Left lobe of liver (tissue), 2 donors: ENCODE measurements around the gene PARD3. TPM values are rescaled to one million over a fixed set of nuclear protein-coding genes. Genes with fewer than 3 reads are reported as not detected.
"Not testable (repeated sequence)": the region's sequence is repeated elsewhere in the genome, so short reads cannot be mapped to it uniquely, and the experiment has no call there.

ENCODE experiments used
- ATAC-seq: fragments of 200-7000 bp; cut with Tn5 transposase; one replicate; pipeline ENCODE4 v1.9.1; 2020; ENCODE audit warnings: mild to moderate bottlenecking, moderate library complexity
- DNase-seq: peaks from one replicate; pipeline ENCODE4 v3.0.0-alpha.2; 2020; ENCODE audit warnings: low spot score
- total RNA-seq: library from RNA; stranded (reverse); gene quantifications from one replicate; pipeline ENCODE4 v1.2.1, GENCODE V29; 2021
- donor health status: DM: no; HTN: no; CAD: no; lungs with moderate emphysema.
- donor health status: DM: no; HTN: yes; CAD: no.

The PARD3 gene
- total RNA-seq, 1 donor from 2014 or later, result 19.1 TPM

DNA sequence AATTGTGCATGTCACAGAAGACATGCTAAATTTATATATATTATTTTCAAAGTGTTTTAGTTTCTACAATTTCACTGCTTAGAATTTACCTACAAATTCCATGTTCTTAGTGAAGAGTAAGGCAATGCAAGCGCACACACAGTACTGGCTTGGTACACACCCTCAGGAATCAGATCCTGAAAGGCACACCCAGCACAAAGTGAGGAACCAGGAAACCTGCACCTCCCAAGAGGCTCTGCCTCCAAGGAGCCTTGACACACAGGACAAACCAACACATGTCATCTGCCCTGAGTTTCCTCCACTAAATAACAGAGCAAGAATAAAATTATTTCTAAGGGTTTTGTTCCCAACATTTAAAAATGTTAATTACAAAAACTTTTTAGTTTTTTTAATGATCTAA is 156.2 kb downstream of the PARD3 start:
- DNase-seq (no peak), ATAC-seq (no peak)

DNA sequence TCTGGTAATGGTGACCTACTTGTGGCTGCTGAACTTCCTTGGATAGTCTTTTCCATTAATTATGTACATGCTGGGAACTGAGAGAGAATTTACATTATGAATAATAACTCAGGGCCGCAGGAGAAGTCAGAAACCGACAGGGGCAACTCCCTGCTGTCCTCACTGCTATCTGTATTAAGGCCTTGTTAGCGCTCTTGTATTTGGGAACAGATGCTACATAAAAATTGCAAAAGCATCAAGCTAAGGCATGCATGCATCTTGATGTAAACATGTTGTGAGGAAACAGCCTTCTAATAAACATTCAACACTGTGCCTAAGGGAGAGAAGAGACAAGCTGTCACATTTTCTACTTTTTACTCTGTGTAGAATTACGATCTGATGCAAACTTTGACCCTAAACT is 158.4 kb downstream of the PARD3 start:
- ATAC-seq (no peak), DNase-seq (no peak)

DNA sequence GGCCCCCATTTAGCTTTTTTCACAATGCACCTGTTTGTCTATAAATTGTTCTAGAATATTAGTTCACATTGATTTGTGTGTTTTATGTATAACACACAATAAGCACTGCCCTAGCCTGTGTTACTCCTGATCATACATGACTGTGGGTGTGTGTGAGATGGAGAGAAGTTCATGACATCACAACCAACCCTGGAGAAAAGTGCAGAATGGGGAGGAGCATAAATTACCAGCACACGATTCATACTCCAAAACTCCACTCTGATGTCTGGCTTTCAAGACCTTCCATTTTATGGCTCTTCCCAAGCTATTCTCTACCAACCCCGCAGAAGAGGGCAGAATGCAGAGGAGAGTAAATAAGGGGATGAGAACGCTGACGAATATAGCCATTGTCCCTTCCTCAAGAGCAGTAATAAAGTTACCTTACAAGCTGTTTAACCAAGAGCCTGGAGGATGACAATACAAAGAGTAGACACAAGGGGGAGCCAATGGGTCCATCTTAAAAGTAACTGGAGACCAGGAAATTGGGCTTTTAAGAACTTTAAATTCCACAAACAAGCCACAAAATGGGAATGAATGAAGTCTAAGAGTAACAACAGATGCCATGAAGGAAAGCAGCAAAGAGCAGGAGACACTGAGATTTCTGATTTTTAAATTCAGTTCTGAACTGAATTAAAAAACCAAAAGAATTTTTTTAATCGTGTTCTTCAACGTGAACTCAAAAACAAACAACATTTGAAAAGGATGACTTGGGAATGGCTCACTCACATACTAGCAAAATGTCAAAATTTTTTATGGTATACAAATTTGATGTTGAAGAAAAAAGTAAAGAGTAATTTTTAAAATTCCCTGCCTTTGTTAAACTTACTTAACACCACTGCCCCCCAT is 159.6 kb downstream of the PARD3 start:
- ATAC-seq (peak; percentile 75), DNase-seq (no peak)

DNA sequence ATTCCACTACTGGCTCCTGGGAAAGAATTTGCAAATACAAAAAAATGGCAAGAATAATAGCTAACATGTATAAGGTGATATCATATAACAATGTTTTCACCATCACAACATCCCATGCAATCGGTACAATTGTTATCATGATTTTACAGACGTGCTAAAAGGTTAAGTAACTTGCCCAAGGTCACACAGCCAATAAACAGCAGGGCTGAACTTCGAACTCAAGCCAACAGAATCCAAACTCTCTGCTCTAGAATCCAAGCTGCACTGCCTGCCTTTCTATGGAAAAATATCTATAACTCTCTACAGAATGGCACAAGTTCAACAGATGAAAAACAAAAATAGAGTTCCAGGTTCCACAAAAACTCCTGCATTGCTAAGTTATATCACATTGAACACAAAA is 160.9 kb downstream of the PARD3 start:
- ATAC-seq, result peak; percentile 52
- DNase-seq, result no peak

DNA sequence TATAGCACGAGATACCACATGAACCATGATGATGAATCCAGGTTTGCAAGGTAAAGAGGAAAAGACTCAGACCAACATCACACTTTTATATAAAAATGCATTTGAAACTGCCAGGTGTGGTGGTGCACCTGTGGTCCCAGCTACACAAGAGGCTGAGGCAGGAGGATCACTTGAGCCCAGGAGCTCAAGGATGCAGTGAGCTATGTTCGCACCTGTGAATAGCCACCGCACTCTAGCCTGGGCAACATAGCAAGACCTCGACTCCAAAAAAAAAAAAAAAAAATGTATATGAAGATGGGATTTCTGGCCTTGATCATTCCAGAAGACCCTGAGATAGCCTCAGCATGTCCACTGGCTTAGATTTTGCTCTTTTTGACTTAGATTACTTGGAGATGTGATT is 161.6 kb downstream of the PARD3 start:
- ATAC-seq (no peak), DNase-seq (no peak)

DNA sequence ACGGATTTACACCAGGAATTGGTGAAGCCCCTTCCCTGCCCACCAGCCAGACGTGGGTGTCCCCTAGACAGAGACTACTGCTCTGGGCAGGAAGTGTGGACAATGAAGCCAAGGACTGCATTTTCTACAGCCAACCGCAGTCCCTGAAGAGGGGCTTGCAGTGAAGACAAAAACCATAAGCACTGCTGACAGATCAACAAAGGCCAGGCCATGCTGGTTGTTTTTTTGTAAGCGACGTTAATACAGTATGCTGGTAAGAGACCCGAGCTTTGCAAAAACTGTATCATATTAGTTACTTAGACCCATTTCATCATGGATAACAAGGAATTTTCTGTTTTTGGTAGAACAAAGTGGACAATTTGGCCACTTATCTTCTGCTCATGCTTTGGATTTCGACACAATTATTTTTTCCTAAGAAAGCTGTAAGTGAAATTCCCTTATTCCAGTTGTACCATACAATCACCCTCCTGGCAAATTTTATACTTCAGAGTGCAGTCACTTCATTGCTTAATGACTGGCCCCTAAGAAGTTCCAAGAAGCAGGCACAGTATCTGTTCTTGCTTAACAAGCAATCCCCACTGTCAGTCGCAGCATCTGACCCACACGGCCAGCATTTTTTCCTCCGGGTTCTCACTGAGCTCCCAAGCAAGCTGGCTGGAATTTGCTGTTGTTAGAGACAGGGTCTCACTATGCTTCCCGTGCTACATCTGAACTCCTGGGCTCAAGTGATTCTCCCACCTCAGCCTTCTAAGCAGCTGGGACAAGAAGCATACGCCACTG is 163.5 kb downstream of the PARD3 start:
- no peak for ATAC-seq

DNA sequence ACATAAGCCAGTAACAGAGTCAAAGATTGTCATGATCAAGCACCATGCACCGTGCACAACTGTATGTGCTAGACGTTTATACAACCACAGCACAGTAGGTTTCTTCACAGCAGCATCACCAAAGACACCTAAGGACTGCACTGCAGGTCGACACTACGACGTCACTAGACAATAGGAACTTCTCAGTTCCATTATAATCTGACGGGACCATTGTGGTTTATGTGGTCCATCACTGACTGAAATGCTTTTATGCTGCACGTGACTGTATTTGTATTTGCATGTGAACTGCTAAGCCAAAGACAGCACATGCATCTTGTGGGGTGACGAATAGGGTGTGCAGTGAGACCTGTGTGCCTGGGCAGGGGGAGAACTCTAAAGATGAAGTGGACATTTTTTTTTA is 164.9 kb downstream of the PARD3 start:
- ATAC-seq (no peak), DNase-seq (no peak)

More for the DNA sequence above, 163.5 kb downstream of the PARD3 start:
- DNase-seq, result no peak

DNA sequence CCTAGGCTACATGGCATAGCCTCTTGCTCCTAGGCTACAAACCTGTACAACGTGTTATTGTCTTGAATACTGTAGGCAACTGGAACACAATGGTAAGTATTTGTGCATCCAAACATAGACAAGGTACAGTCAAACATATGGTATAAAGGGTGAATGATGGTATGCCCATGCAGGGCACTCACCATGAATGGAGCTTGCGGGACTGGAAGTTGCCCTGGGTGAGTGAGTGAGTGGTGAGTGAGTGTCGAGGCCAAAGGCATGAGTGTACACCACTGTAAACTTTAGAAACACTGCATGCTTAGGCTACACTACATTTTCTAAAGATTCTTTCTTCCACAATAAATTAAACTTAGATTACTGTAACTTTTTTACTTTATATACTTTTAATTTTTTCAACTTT is 165.7 kb downstream of the PARD3 start:
- no peak for DNase-seq
- ATAC-seq, result no peak

DNA sequence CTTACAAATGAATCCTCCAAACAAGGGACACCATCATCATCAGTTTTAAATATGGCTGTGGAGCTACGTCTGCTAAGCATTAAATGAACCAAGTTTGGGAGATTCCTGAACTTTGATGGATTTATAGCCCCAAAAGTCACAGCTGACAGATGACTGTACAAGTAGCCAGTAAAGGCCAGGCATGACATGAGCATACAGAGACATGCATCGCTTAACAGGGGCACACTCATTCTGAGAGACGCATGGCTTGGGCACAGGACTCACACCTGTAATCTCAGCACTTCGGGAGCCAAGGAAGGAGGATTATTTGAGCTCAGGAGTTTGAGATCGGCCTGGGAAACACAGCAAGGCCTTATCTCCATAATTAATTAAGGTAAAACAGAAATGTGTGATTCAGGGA is 166.2 kb downstream of the PARD3 start:
- DNase-seq (no peak), ATAC-seq (no peak)

DNA sequence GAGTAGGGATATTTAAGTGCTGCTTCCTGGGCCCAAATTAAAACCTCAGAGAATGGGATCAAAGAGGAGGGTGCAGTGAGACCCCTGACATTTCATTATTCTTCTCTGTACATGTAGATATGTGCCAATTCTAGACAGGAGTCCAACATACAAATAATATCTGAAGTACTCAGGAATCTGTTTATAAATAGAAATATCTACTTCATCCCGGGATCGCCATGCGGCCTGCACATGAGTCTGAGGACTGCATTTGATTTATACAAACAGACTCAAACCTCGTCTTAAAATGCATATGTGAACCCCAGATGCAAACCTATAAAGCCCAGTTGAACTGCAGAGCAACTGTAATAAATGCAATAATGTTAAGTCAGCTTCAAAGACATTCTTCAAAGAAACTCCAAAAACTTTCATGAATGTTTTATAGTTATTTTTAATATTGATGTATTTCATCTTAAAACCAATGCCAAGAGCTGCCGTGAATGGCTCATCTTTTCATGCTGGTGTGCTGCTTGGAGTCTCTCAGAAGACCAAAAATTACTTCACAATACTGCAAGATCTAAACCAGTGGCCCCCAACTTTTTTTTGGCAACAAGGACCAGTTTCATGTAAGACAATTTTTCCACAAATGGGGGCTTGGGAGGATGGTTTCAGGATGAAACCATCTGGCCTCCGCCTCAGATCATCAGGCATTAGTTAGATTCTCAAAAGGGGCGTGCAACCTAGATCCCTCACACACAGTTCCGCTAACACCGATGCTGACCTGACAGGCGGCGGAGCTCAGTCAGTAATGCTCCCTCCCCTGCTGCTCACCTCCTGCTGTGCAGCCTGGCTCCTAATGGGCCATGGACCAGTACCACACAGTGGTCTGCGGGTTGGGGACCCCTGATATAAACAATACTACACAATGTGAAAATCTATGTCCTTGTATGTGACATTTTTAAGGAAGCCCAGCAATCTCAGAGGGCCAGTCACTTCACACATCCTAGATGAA is 166.9 kb downstream of the PARD3 start:
- no peak for DNase-seq
- ATAC-seq, result no peak

DNA sequence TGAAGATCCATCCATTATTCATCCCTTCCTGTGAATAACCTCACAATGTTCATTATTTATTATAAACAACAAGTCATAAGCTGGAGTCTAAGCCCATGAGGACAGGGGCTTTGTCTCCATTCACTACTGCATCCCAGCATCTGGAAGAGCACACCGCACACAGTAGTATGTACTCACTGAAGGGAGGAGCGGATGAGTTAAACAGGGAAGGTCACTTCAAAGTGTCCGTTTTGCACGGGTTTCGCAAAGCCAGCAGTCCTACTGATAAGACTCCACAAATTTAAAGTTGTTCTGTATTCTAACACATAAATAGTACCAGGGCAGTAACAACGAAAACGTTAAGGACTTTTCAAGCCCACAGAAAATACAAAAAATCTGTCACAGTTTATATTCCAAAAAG is 167.9 kb downstream of the PARD3 start:
- peak; percentile 42 for ATAC-seq
- DNase-seq, result no peak

DNA sequence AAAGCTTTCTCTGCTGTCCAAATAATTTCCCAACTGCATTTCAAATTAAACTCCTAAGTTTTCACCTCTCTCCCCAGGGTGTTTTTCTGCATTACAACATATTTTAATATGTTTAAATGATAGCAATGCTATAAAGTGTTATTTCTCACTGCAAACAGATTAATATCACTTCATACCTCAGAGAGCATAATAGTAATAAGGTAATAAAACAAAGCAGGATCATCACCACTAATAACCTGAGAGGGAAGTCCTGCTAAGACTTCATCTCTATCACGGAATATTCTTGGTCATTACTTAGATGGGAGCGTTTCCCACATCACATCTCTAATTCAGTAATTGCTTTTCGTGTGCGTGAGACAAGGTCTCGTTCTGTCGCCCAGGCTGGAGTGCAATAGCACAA is 168.8 kb downstream of the PARD3 start:
- ATAC-seq (no peak), DNase-seq (no peak)

DNA sequence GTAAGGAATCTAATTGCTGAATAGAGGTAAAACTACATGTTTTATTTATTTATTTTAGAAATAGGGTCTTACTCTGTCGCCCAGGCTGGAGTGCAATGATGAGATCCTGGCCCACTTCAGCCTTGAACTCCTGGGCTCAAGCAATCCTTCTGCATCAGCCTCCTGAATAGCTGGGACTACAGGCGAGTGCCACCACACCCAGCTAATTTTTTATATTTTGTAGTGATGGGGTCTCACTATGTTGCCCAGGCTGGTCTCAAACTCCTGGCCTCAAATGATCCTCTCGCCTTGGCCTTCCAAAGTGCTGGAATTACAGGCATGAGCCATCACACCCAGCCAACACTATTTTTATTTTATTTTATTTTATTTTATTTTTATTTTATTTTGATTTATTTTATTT is 170.3 kb downstream of the PARD3 start:
- DNase-seq, ATAC-seq: not testable (repeated sequence)

DNA sequence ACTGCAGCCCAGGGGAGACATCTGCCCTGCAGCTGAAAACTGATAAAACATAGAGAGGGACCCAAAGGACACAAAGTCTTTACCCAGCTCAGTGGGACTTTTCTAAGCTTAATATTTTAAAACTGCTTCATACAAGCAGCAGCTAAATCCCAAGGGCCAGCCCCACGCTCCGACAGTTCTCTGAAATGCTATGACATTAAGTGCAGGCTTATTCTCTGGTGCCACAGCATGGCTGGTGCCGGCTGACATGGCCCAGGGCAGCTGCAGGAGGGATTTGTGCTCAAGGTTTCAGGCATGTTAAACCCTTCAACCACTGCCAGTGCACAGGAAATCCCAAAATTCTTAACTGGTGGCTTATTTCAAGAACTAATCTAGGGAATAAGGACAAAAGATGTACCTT is 170.9 kb downstream of the PARD3 start:
- no peak for ATAC-seq
- no peak for DNase-seq

DNA sequence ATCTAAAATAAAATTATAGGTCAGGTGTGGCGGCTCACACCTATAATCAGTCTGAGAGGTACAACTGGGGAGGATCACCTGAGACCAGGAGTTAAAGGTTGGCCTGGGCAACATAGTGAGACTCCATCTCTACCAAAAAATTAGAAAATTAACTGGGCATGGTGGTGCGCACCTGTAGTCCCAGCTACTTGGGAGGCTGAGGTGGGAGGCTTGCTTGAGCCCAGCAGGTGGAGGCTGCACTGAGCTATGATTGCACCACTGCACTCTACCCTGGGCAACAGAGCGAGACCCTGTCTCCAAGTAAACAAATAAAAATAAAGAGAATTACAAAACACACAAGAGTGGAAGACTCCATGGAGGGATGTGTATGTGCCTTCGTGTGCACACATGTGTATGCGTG is 171.5 kb downstream of the PARD3 start:
- ATAC-seq (no peak), DNase-seq (no peak)

DNA sequence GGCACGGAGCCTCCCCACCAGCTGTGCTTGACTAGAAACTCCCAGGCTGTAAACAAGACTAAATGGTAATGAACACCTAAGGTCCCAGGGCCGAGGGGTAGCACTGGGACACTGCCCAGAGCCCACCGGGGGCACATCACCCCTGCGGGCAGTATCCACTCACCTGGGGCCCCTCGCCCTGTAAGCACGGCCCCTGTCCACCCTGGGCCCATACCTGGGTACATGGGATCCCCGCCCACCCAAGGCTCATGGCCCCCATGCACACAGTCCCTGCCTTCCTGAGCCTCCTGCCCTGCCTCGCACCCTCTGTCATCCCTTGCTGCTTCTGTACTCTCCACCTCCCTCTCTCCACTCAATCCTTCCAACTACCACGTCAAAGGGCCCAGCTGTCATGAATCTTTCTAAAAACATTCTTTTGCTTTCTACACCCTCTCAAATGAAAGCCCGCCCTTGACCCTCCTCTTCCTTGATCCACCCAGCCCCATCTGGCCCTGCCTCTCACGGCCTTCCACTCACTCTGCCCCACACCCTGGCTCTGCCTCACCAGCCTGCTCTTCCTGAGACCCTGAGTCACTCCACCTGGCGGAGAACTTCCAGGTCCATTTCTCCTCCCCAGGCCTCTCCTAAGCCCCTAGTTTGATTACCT is 173.1 kb downstream of the PARD3 start:
- ATAC-seq, result no peak

DNA sequence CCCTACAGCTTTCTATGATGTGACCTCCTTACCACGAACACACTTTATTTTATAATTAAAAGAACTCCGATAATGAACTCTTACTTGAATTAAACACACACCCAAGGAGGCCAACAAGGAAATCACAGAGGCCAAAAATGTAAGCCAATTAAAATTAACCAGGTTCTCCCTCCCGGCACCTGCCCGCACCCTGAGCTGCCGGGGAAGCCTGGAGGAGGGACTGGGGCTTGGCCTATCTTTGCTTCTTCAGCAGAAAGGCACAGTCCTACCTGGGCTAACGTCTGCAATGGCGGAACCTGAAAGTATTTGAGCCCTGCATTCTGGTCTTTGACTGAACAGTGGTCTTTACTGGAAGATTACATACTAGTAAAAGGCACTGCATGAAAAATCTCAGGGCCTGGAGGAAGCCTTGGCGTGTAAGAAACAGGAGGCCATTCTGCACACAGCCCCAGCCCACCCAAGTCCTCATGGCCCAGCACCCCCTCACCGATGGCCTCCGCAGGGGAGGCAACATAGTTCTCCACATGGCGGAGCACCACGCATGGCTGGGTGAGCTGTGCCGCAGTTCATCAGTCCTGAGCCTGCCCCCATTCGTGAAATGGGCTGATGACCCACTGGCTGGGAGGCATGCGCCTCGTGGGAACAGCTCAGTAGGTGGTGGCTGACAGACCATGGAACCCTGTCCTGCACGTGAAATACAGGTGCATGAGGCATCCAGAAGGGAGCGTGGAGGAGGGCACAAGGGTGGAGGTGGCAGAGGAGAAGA is 173.8 kb downstream of the PARD3 start:
- no peak for ATAC-seq
- no peak for DNase-seq

More for the DNA sequence above, 173.1 kb downstream of the PARD3 start:
- no peak for DNase-seq

DNA sequence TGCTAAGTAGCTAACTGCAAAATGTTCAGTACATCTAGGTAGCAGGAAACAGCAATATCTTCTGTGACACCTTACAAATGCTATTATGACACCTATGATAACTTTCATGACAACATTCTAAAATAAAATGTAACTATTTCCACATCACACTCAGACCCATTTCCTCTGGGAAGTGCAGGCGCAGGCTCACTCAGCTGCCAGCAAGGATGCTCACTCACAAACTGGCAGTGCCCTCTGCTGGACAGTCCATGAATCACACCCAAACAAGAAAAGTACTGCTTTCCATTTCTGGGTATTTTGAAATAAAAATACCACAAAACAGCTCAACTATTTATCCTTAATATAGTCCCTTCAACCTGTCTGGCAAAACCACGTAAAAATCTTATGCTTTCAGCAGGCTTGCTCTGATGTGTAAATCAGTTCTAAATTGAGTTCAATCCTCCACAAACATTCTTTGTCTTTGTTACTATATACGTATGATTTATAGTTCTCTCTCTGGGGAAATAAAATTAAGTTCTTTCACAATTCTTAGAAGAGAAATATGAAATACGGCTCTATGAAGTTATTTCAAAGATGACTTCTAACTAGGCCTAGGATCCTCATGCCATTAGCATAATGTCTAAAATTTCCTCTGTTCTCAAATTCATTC is 176.6 kb downstream of the PARD3 start:
- DNase-seq, result peak; percentile 73
- ATAC-seq, result peak; percentile 90

DNA sequence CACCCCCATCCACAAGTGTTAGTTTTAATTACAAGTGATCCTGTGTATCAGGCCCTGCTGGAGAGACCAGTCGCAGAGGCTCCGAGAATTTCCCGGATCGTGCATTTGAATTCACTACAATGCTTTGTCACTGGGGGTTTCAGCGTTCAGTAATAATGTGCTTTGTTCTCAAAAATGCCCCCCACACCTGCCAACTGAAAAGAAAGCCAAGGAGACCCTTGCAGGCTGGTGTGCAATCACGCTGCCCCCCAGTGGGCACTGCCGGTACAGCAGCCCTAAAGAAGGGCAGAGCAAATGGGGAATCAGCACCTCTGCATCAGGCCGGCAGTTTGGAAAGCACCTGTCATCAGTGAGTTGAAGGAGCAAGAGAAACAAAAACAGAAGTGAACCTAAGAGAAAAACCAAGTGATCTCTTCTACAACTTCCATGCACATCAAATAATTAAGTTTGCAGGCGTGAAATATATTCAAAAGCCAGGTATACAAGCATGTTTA is 177.6 kb downstream of the PARD3 start:
- peak; percentile 64 for DNase-seq
- ATAC-seq, result peak; percentile 80
